HepG2 (cell line): ENCODE measurements around the gene C22orf39. TPM values are rescaled to one million over a fixed set of nuclear protein-coding genes. Genes with fewer than 3 reads are reported as not detected.

Experiments used
- ATAC-seq: fragments of 200-7000 bp; cut with Tn5 transposase; 3 replicates; pipeline ENCODE4 v1.9.1; 2020; ENCODE audit warnings: mild to moderate bottlenecking, moderate library complexity
- BruUV-seq: library from RNA; stranded (reverse); fragments of 400-500 nt; replicated peaks from 2 replicates; lab custom pipeline; 2021; lab: Mats Ljungman, UMichigan
- CTCF ChIA-PET: fragments of 300-600 bp; formaldehyde crosslinking; extraction: SDS; loops from one replicate; lab custom pipeline; 2021; ENCODE audit warnings: low total read pairs, inconsistent platforms, low intra/inter-chr PET ratio; lab: Yijun Ruan, JAX
- POLR2A ChIA-PET: fragments of 350-600 bp; sonication (Branson Sonifier 250); formaldehyde crosslinking; loops from one replicate; lab custom pipeline; 2020; ENCODE audit warnings: antibody characterized with exemption, inconsistent platforms; lab: Yijun Ruan, JAX
- DNase-seq: peaks from one replicate; pipeline ENCODE4 v3.0.0-alpha.2; 2015; ENCODE audit warnings: low spot score
- FAIRE-seq: peaks from 3 replicates; lab custom pipeline; 2011; peaks lifted over from hg19 to GRCh38; lab: Jason Lieb, UNC
- H2AFZ ChIP-seq: one replicate; pipeline ENCODE4 v1.6.1; 2011; ENCODE audit warnings: low read length, inconsistent platforms
- H3K27ac ChIP-seq: fragments of 300-600 bp; 3 replicates; pipeline ENCODE4 v1.8.0; 2011; ENCODE audit warnings: mixed run types, mild to moderate bottlenecking, mixed read lengths, low read length, inconsistent platforms; ENCODE audit not compliant: insufficient read depth; ENCODE audit errors: extremely low read length
- H3K27me3 ChIP-seq, 2 experiments: fragments of 200-600 bp in 1 of 2; 2 replicates in 1 of 2; 3 replicates in 1 of 2; pipeline versions ENCODE4 v1.6.0 to v1.8.0; 2011; ENCODE audit warnings: low read length in 2 of 2, mild to moderate bottlenecking in 2 of 2, moderate library complexity in 2 of 2, inconsistent platforms in 1 of 2; ENCODE audit not compliant: insufficient read depth in 2 of 2, control insufficient read depth in 1 of 2
- H3K36me3 ChIP-seq, 2 experiments: fragments of 200-600 bp in 1 of 2; replicated peaks in 1 of 2; 2 replicates in 1 of 2; 3 replicates in 1 of 2; pipeline versions ENCODE4 v1.5.1 to v1.8.0; 2011; ENCODE audit warnings: low read length in 2 of 2, inconsistent platforms in 1 of 2; ENCODE audit not compliant: insufficient read depth in 2 of 2, control insufficient read depth in 1 of 2
- H3K4me1 ChIP-seq: 2 replicates; pipeline ENCODE4 v1.5.1; 2012; ENCODE audit warnings: low read length, inconsistent platforms; ENCODE audit not compliant: insufficient read depth
- H3K4me2 ChIP-seq: 2 replicates; pipeline ENCODE4 v1.6.0; 2011; ENCODE audit warnings: low read depth, low read length, inconsistent platforms
- H3K4me3 ChIP-seq, 3 experiments: fragments of 200-600 bp in 1 of 3; sonication (generic), shearing (Covaris generic) in 1 of 3; replicated peaks in 1 of 3; 2 replicates each; pipeline ENCODE4 v1.5.1; 2011 to 2016; ENCODE audit warnings: low read length in 3 of 3, inconsistent platforms in 2 of 3, low read depth in 2 of 3, mild to moderate bottlenecking in 2 of 3, control low read depth in 1 of 3, mixed read lengths in 1 of 3; ENCODE audit not compliant: insufficient read depth in 1 of 3
- H3K79me2 ChIP-seq: one replicate; pipeline ENCODE4 v1.6.1; 2011; ENCODE audit warnings: low read length, inconsistent platforms; ENCODE audit not compliant: insufficient read depth
- H3K9ac ChIP-seq: 2 replicates; pipeline ENCODE4 v1.6.0; 2011; ENCODE audit warnings: mild to moderate bottlenecking, low read depth, low read length, inconsistent platforms; ENCODE audit not compliant: insufficient read depth
- H3K9me3 ChIP-seq: 2 replicates; pipeline ENCODE4 v1.5.1; 2012; ENCODE audit warnings: mild to moderate bottlenecking, low read length
- H4K20me1 ChIP-seq: 2 replicates; pipeline ENCODE4 v1.6.0; 2011; ENCODE audit warnings: inconsistent platforms, mild to moderate bottlenecking, low read length, moderate library complexity; ENCODE audit not compliant: insufficient read depth
- DMAP1 ChIP-seq: IDR thresholded peaks from 2 replicates; pipeline ENCODE4 v1.6.1; 2016
- ETS1 ChIP-seq: sonication (generic); formaldehyde crosslinking; IDR thresholded peaks from 2 replicates; pipeline ENCODE4 v1.4.0; 2020; ENCODE audit warnings: missing genetic modification reagents
- MBD4 ChIP-seq: IDR thresholded peaks from 2 replicates; pipeline ENCODE4 v1.6.1; 2012; ENCODE audit warnings: low read length, inconsistent platforms, borderline replicate concordance
- MIER2 ChIP-seq: IDR thresholded peaks from 2 replicates; pipeline ENCODE4 v1.6.1; 2016; ENCODE audit warnings: missing biosample characterization, missing genetic modification reagents
- MLLT10 ChIP-seq: sonication (generic); formaldehyde crosslinking; IDR thresholded peaks from 2 replicates; pipeline ENCODE4 v1.4.0; 2020; ENCODE audit warnings: missing genetic modification reagents
- NKX3-1 ChIP-seq: sonication (generic); formaldehyde crosslinking; IDR thresholded peaks from 2 replicates; pipeline ENCODE4 v1.5.0; 2020; ENCODE audit warnings: missing genetic modification reagents
- NR2F2 ChIP-seq: IDR thresholded peaks from 2 replicates; pipeline ENCODE4 v1.6.1; 2012; ENCODE audit warnings: low read depth, inconsistent platforms, borderline replicate concordance
- POGZ ChIP-seq: sonication (generic); formaldehyde crosslinking; IDR thresholded peaks from 2 replicates; pipeline ENCODE4 v1.4.0; 2020; ENCODE audit warnings: mild to moderate bottlenecking, missing genetic modification reagents
- SCMH1 ChIP-seq: sonication (generic); formaldehyde crosslinking; IDR thresholded peaks from 2 replicates; pipeline ENCODE4 v1.9.0; 2021; ENCODE audit warnings: missing genetic modification reagents, mild to moderate bottlenecking, borderline replicate concordance
- ZNF552 ChIP-seq: sonication (generic); formaldehyde crosslinking; IDR thresholded peaks from 2 replicates; pipeline ENCODE4 v1.9.0; 2022; ENCODE audit warnings: missing genetic modification reagents, mild to moderate bottlenecking, borderline replicate concordance
- ZNF691 ChIP-seq: sonication (generic); formaldehyde crosslinking; IDR thresholded peaks from 2 replicates; pipeline ENCODE4 v1.4.0; 2020; ENCODE audit warnings: missing genetic modification reagents, low read depth, mild to moderate bottlenecking, borderline replicate concordance
- WGBS: methylation state at CpG from one replicate; pipeline ENCODE4 v1.1.6; 2017; ENCODE audit warnings: low lambda C conversion rate; 5-methylcytosine and 5-hydroxymethylcytosine counted together
- in situ Hi-C: cut with HindIII; loops from 2 replicates; pipeline ENCODE4 v1.10.0; 2017; ENCODE audit warnings: low pct_unique_long_range_greater_than_20kb; ENCODE audit not compliant: extremely low pct_ligation_motif_present
- intact Hi-C: fragments of 100-400 bp; cut with micrococcal nuclease; formaldehyde crosslinking; loops from one replicate; pipeline ENCODE4 v1.10.0; 2022; ENCODE audit not compliant: unreplicated experiment
- polyA plus RNA-seq, 8 experiments: library from polyadenylated mRNA; depleted of rRNA in 3 of 8; stranded (reverse) in 7 of 8; unstranded in 1 of 8; fragments of >200 nt; fragmentation: Illumina TruSeq in 4 of 8; extraction: Trizol in 4 of 8; gene quantifications; 2 replicates each; pipeline versions ENCODE4 v1.2.1 to v1.2.3, GENCODE V29; 2011 to 2016; ENCODE audit warnings: low read depth in 4 of 8, missing spikeins in 1 of 8, mixed read lengths in 1 of 8; ENCODE audit not compliant: insufficient read depth in 1 of 8
- total RNA-seq, 5 experiments: library from RNA; depleted of rRNA; stranded (reverse); fragments of >200 nt; fragmentation: Illumina TruSeq; extraction: Trizol; gene quantifications; 2 replicates each; pipeline ENCODE4 v1.2.3, GENCODE V29; 2016; ENCODE audit warnings: low read depth in 1 of 5
- TF ChIP-seq, protein P1 (sequence below): IDR thresholded peaks from 2 replicates; pipeline ENCODE4 v1.6.1; 2012; ENCODE audit warnings: inconsistent platforms
- TF ChIP-seq, protein P2 (sequence below): conservative IDR thresholded peaks from 2 replicates; pipeline ENCODE4 v1.6.1; 2018; ENCODE audit warnings: missing genetic modification reagents
- TF ChIP-seq, protein P3 (sequence below): sonication (generic); formaldehyde crosslinking; IDR thresholded peaks from 2 replicates; pipeline ENCODE4 v1.5.1; 2020; ENCODE audit warnings: missing genetic modification reagents, mild to moderate bottlenecking, borderline replicate concordance
- TF ChIP-seq, protein P4 (sequence below): sonication (generic); formaldehyde crosslinking; IDR thresholded peaks from 2 replicates; pipeline ENCODE4 v1.9.0; 2021; ENCODE audit warnings: missing genetic modification reagents, mild to moderate bottlenecking, borderline replicate concordance
- TF ChIP-seq, protein P5 (sequence below): sonication (generic); formaldehyde crosslinking; IDR thresholded peaks from 2 replicates; pipeline ENCODE4 v1.4.0; 2020; ENCODE audit warnings: missing genetic modification reagents

The C22orf39 gene
- total and polyA plus RNA-seq, 2 of the 13 experiments (the other 11 are each of a cell fraction or from before 2014, with no cell fraction given): 23.4 to 26.4 TPM

GRCh38 chr22:19454156-19454555, 6.6 kb upstream of the C22orf39 start (continued):
- TF ChIP-seq MLLT10 (CRISPR knock-in tag) (no peak), MIER2 (CRISPR knock-in tag) (no peak)

GRCh38 chr22:19453718-19454117, 6.2 kb upstream of the C22orf39 start:
- in situ Hi-C loops: no loop called here
- CTCF ChIA-PET: no interaction called here
- Histone ChIP-seq H2AFZ (no peak overlapping the region), H3K4me2 (no peak overlapping the region), H3K4me1 (peaks cover 8% of the 10 kb centered on the region), H3K36me3 (peaks cover 21 to 74% of the 10 kb centered on the region in 2 experiments; a peak in 4 of 5 replicates), H3K4me3 (no peak overlapping the region), H3K27ac (no peak overlapping the region), H3K27me3 (no peaks in the 10 kb centered on the region), H3K79me2 (no peaks in the 10 kb centered on the region), H3K9me3 (no peaks in the 10 kb centered on the region), H3K9ac (no peak overlapping the region), H4K20me1 (no peaks in the 10 kb centered on the region)
- BruUV-seq: no TSS peak
- DNase-seq: no peak
- ATAC-seq: no peak
- POLR2A ChIA-PET: no interaction called here
- intact Hi-C loops: no loop called here
- no peak for FAIRE-seq
- 100% methylated on average over 5 of the region's 5 CpGs for WGBS
- no peak for TF ChIP-seq DMAP1 (CRISPR knock-in tag)
- TF ChIP-seq ZNF691: no peak
- TF ChIP-seq POGZ (CRISPR knock-in tag): no peak
- TF ChIP-seq, protein P1, sequence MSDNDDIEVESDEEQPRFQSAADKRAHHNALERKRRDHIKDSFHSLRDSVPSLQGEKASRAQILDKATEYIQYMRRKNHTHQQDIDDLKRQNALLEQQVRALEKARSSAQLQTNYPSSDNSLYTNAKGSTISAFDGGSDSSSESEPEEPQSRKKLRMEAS: no peak
- TF ChIP-seq SCMH1 (CRISPR knock-in tag): no peak
- TF ChIP-seq ETS1 (CRISPR knock-in tag): no peak
- TF ChIP-seq, protein P2, sequence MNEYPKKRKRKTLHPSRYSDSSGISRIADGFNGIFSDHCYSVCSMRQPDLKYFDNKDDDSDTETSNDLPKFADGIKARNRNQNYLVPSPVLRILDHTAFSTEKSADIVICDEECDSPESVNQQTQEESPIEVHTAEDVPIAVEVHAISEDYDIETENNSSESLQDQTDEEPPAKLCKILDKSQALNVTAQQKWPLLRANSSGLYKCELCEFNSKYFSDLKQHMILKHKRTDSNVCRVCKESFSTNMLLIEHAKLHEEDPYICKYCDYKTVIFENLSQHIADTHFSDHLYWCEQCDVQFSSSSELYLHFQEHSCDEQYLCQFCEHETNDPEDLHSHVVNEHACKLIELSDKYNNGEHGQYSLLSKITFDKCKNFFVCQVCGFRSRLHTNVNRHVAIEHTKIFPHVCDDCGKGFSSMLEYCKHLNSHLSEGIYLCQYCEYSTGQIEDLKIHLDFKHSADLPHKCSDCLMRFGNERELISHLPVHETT (CRISPR knock-in tag): no peak
- TF ChIP-seq NR2F2: no peak
- no peak for TF ChIP-seq ZNF552
- TF ChIP-seq, protein P3, sequence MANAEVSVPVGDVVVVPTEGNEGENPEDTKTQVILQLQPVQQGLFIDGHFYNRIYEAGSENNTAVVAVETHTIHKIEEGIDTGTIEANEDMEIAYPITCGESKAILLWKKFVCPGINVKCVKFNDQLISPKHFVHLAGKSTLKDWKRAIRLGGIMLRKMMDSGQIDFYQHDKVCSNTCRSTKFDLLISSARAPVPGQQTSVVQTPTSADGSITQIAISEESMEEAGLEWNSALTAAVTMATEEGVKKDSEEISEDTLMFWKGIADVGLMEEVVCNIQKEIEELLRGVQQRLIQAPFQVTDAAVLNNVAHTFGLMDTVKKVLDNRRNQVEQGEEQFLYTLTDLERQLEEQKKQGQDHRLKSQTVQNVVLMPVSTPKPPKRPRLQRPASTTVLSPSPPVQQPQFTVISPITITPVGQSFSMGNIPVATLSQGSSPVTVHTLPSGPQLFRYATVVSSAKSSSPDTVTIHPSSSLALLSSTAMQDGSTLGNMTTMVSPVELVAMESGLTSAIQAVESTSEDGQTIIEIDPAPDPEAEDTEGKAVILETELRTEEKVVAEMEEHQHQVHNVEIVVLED (CRISPR knock-in tag): no peak
- TF ChIP-seq, protein P4, sequence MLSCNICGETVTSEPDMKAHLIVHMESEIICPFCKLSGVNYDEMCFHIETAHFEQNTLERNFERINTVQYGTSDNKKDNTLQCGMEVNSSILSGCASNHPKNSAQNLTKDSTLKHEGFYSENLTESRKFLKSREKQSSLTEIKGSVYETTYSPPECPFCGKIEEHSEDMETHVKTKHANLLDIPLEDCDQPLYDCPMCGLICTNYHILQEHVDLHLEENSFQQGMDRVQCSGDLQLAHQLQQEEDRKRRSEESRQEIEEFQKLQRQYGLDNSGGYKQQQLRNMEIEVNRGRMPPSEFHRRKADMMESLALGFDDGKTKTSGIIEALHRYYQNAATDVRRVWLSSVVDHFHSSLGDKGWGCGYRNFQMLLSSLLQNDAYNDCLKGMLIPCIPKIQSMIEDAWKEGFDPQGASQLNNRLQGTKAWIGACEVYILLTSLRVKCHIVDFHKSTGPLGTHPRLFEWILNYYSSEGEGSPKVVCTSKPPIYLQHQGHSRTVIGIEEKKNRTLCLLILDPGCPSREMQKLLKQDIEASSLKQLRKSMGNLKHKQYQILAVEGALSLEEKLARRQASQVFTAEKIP (CRISPR knock-in tag): no peak
- TF ChIP-seq, protein P5, sequence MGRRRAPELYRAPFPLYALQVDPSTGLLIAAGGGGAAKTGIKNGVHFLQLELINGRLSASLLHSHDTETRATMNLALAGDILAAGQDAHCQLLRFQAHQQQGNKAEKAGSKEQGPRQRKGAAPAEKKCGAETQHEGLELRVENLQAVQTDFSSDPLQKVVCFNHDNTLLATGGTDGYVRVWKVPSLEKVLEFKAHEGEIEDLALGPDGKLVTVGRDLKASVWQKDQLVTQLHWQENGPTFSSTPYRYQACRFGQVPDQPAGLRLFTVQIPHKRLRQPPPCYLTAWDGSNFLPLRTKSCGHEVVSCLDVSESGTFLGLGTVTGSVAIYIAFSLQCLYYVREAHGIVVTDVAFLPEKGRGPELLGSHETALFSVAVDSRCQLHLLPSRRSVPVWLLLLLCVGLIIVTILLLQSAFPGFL (CRISPR knock-in tag): no peak
- TF ChIP-seq NKX3-1 (CRISPR knock-in tag): no peak
- no peak for TF ChIP-seq MBD4
